Peyer's patch (tissue), 4 donors: ENCODE measurements around the gene COQ8A. TPM values are rescaled to one million over a fixed set of nuclear protein-coding genes. Genes with fewer than 3 reads are reported as not detected.
A peak's percentile ranks its signal among the peaks of the same experiment; 100 is the strongest.

Experiments used
- DNase-seq, 3 donors: peaks; one replicate each; pipeline ENCODE4 v3.0.0-alpha.2; 2017 to 2019
- H3K27ac ChIP-seq, 4 donors: fragments of 200-600 bp; sonication (generic); one replicate each; pipeline ENCODE4 v1.5.1; 2016 to 2019
- H3K27me3 ChIP-seq, 2 donors: fragments of 200-600 bp; sonication (generic); one replicate each; pipeline ENCODE4 v1.5.1; 2019
- H3K36me3 ChIP-seq, 3 donors: fragments of 200-600 bp; sonication (generic); one replicate each; pipeline ENCODE4 v1.5.1; 2016 to 2019
- H3K4me1 ChIP-seq, 4 donors: fragments of 200-600 bp; sonication (generic); one replicate each; pipeline ENCODE4 v1.5.1; 2016 to 2019
- H3K4me3 ChIP-seq, 4 donors: fragments of 200-600 bp; sonication (generic); 1 replicate in 3 of 4; 2 replicates in 1 of 4; pipeline ENCODE4 v1.5.1; 2016 to 2019; ENCODE audit warnings: mild to moderate bottlenecking in 1 of 4
- H3K9me3 ChIP-seq, 4 donors: fragments of 200-600 bp; sonication (generic); one replicate each; pipeline ENCODE4 v1.5.1; 2016 to 2019; ENCODE audit warnings: mild to moderate bottlenecking in 1 of 4
- CTCF ChIP-seq, 6 experiments: fragments of 450-650 bp in 4 of 6; fragments of 200-600 bp in 2 of 6; sonication (generic) in 1 of 6; IDR thresholded peaks; one replicate each; pipeline ENCODE4 v1.5.1; 2017 to 2019; ENCODE audit warnings: antibody characterized with exemption in 6 of 6, mild to moderate bottlenecking in 3 of 6, moderate library complexity in 1 of 6
- POLR2A ChIP-seq, 2 donors: fragments of 450-650 bp; IDR thresholded peaks; one replicate each; pipeline ENCODE4 v1.5.1; 2017; ENCODE audit warnings: antibody characterized with exemption in 2 of 2, mild to moderate bottlenecking in 2 of 2, moderate library complexity in 2 of 2
- total RNA-seq, 4 donors: library from RNA; depleted of rRNA; stranded (reverse); fragments of >200 nt; gene quantifications; one replicate each; pipeline ENCODE4 v1.1.0, GENCODE V29; 2016

COQ8A gene
- total RNA-seq, 4 donors from 2014 or later = 25.2 to 108 (median 48.3) TPM

GRCh38 chr1:226965581-226966440, 25.7 kb downstream of the COQ8A start:
- H3K36me3 ChIP-seq = peaks cover 0 to 31% (median 0%) of the 10 kb centered on the region in 3 donors
- DNase-seq = no peak
- no peaks in the 10 kb centered on the region for H3K27me3 ChIP-seq
- no peaks in the 10 kb centered on the region for H3K4me1 ChIP-seq
- no peak for TF ChIP-seq CTCF (IDR thresholded peaks at IDR 0.05)
- TF ChIP-seq POLR2A (IDR thresholded peaks at IDR 0.05) = no peak
- H3K4me3 ChIP-seq = no peak overlapping the region
- H3K27ac ChIP-seq = no peak overlapping the region
- no peaks in the 10 kb centered on the region for H3K9me3 ChIP-seq

GRCh38 chr1:226966683-226967082, 26.6 kb downstream of the COQ8A start:
- Histone ChIP-seq H3K27ac (no peak overlapping the region), H3K4me1 (no peaks in the 10 kb centered on the region)
- no peak for DNase-seq

GRCh38 chr1:226967665-226968064, 27.6 kb downstream of the COQ8A start:
- peak in 1 of 3 donors; percentile 43 for DNase-seq
- Histone ChIP-seq H3K9me3 (no peaks in the 10 kb centered on the region), H3K36me3 (peaks cover 0 to 36% (median 0%) of the 10 kb centered on the region in 3 donors), H3K4me1 (no peaks in the 10 kb centered on the region), H3K27me3 (no peaks in the 10 kb centered on the region), H3K4me3 (no peak overlapping the region), H3K27ac (peak overlapping the region in 1 of 4 donors; percentile 35)
- no peak for TF ChIP-seq CTCF (IDR thresholded peaks at IDR 0.05)
- TF ChIP-seq POLR2A (IDR thresholded peaks at IDR 0.05) = no peak

More at GRCh38 chr1:226966683-226967082, 26.6 kb downstream of the COQ8A start:
- peaks cover 0 to 36% (median 0%) of the 10 kb centered on the region in 3 donors for H3K36me3 ChIP-seq
- no peaks in the 10 kb centered on the region for H3K27me3 ChIP-seq
- no peak for TF ChIP-seq CTCF (IDR thresholded peaks at IDR 0.05)
- no peak for TF ChIP-seq POLR2A (IDR thresholded peaks at IDR 0.05)
- H3K9me3 ChIP-seq = no peaks in the 10 kb centered on the region
- H3K4me3 ChIP-seq = no peak overlapping the region

GRCh38 chr1:226971765-226972164, 31.7 kb downstream of the COQ8A start:
- no peak for DNase-seq
- Histone ChIP-seq H3K27me3 (no peaks in the 10 kb centered on the region), H3K9me3 (no peaks in the 10 kb centered on the region), H3K36me3 (peaks cover 0 to 14% (median 0%) of the 10 kb centered on the region in 3 donors), H3K4me1 (peaks cover 0 to 25% (median 0%) of the 10 kb centered on the region in 4 donors), H3K27ac (no peak overlapping the region), H3K4me3 (no peak overlapping the region)
- TF ChIP-seq CTCF (IDR thresholded peaks at IDR 0.05) = no peak
- TF ChIP-seq POLR2A (IDR thresholded peaks at IDR 0.05) = no peak

GRCh38 chr1:226972931-226973330, 32.8 kb downstream of the COQ8A start:
- no peak overlapping the region for H3K4me3 ChIP-seq
- H3K36me3 ChIP-seq = peaks cover 0 to 17% (median 0%) of the 10 kb centered on the region in 3 donors
- no peak for TF ChIP-seq CTCF (IDR thresholded peaks at IDR 0.05)
- no peaks in the 10 kb centered on the region for H3K9me3 ChIP-seq
- no peak for DNase-seq
- H3K4me1 ChIP-seq = peaks cover 0 to 25% (median 0%) of the 10 kb centered on the region in 4 donors
- peak overlapping the region in 3 of 4 donors; percentile 57 to 87 (median 72) for H3K27ac ChIP-seq
- no peaks in the 10 kb centered on the region for H3K27me3 ChIP-seq
